GM12873 (cell line): ENCODE results near the gene DNAH1.

Experiments used
- TF ChIP-seq, protein P1 (sequence below): IDR thresholded peaks from 2 replicates; pipeline ENCODE4 v1.5.1; 2012; ENCODE audit warnings: low read depth, mild to moderate bottlenecking, moderate library complexity, low read length, control low read depth; ENCODE audit not compliant: insufficient read depth; ENCODE audit errors: missing control alignments

Gene DNAH1

DNA sequence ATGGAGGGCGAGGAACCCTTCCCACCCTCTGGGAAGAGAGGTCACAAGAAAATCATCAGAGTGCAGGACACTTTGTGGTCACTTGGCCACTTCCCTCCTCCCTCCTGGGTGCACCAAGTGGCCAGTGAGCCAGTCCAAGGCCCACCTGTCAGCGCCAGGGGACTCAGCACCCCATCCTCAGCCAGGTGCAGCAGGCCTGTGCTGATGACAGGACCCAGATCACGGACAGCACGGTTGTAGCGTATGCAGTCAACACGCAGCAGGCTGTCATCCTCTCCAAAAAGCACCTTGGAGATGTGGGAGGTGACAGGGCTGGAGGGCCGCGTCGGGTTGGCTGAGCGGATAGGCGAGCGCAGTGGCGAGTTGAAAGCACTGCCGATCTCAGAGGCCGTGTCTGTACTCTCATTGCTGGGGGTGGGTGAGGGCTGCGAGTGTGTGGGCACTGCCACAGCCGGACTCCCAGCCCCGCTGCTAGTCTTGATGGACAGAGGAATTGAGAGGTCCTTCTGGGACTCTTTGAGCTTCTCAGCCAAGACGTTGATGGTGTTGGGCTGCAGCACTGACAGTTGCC lies 87.2 kb downstream of the DNAH1 start:
- TF ChIP-seq, protein P1, sequence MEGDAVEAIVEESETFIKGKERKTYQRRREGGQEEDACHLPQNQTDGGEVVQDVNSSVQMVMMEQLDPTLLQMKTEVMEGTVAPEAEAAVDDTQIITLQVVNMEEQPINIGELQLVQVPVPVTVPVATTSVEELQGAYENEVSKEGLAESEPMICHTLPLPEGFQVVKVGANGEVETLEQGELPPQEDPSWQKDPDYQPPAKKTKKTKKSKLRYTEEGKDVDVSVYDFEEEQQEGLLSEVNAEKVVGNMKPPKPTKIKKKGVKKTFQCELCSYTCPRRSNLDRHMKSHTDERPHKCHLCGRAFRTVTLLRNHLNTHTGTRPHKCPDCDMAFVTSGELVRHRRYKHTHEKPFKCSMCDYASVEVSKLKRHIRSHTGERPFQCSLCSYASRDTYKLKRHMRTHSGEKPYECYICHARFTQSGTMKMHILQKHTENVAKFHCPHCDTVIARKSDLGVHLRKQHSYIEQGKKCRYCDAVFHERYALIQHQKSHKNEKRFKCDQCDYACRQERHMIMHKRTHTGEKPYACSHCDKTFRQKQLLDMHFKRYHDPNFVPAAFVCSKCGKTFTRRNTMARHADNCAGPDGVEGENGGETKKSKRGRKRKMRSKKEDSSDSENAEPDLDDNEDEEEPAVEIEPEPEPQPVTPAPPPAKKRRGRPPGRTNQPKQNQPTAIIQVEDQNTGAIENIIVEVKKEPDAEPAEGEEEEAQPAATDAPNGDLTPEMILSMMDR, result no peak

DNA sequence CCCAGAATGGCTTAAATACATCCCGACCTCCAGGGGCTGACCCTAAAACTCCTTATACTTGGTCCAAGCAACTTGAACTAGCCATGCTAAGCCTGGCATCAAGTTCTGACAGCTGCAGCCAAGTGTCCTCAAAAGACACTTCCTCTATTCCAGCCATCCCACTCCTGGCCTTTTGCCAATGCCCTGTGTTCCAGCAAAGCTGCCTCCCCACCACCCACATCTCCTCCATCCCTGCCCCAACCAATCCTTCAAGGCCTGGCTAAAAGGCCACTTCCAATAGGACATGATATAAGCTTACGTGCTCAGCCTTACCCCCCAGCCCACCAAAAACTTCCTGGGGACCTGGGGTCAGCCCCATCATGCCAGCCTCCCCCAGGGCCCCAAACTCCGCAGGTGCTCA lies 87.8 kb downstream of the DNAH1 start:
- TF ChIP-seq, protein P1, result no peak

DNA sequence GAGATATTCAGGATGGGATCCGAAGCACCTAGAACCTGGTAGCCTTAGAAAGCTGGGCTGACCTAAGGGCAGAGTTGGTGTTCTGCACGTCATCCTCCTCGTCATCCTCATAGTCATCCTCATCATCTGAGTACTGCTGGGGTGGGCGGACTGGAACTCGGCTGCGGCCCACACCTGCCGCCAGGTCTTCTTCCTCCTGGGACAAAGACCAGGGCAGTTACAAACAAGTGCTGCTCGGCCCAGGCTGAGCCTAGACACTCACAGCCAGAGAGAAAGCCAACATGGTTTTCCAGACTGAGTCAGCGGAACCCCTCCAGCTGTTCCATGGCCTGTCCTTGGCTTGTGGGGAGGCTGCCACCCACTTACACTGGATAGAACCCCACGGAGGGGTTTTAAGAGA lies 88.3 kb downstream of the DNAH1 start:
- TF ChIP-seq, protein P1, result no peak

DNA sequence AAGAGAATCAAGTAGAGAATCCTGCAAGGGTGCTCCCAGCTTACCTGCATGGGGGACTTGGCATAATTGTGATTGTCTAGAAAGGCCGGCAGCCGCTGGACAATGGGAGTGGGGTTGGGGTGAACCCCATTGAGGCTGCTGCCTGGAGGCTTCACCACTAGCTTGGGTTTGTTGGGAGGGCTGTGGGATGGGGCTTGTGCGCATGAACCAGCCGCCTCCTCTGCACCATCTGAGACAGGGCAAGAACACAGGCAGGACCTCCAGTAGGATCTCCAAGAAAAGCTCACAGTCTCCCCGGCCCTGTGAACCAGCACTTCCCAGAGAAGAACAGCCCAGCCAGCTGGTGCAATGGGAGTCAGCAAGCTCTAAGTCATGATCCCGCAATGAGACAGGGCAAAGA lies 88.9 kb downstream of the DNAH1 start:
- TF ChIP-seq, protein P1, result no peak

DNA sequence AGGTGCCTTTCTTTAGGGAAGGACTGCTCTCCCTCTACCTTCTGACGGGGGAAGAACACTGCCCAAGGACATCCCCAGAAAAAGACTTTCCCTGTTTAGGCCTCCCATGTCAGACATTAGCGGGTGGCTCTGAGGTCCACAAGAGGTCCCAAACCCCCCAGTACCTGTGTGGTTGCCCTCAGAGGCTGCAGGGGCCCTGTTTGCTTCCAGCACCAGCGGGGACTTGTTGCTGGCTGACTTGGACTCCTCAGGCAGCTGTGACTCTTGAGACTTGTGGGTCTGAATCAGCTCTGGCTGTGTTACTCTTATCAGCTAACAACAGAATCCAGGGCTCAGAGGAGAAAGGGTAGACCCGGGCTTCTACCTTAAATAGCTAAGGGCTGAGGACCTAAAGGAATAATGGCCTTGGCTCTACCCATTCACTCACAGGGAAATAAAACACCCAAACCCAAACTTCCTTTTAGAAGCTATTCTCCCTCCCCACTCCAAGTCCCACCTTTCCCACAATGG lies 89.5 kb downstream of the DNAH1 start:
- TF ChIP-seq, protein P1, result no peak

DNA sequence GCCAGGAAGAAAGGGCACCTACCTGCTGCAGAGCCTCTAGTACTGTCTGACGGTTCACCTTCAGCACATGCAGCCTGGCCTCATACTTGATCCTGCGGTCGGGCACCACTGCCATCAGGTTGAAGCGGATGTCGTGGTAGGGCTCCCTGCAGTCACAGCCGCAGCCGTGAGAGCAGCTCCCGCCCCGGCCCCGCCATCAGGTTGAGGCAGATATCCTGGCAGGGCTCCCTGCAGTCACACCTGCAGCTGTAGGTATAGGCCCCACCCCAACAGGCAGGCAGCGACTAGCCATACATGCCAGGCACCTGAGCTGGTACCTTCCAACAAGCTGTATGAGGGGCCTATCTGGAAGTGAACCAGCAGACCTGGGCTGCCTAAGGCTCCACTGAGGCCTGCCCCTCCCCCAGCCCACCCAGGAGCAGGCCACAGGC lies 90.1 kb downstream of the DNAH1 start:
- TF ChIP-seq, protein P1, result no peak

DNA sequence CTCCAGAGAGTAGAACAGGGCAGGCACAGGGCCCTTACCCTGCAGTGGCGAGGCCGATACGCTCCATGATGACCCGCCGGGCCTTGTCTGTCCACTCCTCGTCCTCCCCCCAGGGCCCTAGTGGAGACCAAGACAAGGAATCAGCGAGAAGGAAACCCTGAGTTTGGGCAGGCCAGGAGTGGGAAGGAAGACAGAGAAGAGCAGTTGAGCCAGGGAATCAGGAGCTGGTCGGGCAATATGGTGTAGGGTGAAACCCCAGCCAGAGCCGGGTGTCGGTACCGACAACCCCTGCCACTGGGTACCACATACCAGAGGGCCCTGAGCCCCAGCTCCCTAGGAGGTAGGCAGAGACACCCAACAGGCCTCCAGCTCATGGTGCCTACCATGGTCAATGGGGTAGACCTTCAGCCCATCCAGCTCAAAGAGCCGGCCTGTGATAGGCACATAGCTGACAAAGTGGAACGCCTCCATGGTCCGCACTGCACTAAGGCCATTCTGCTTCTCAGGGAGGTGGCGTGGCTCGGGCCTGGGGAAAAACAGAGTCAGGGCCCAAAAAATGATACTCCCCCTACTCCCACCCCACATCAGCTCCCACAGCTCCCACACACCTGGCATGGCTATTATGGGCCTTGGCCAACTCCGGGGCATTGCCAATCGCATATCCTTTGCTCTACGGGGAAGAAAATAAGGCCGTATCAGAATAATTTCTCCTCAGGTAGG lies 90.8 kb downstream of the DNAH1 start:
- TF ChIP-seq, protein P1, result no peak
